Right ventricle myocardium inferior (tissue), 1 donor: ENCODE results near the gene MTCL3. TPM values are rescaled to one million over a fixed set of nuclear protein-coding genes. Genes with fewer than 3 reads are reported as not detected.
"Not testable (repeated sequence)": the region's sequence is repeated elsewhere in the genome, so short reads cannot be mapped to it uniquely, and the experiment has no call there.

Source experiments
- ATAC-seq: fragments of 200-7000 bp; cut with Tn5 transposase; one replicate; pipeline ENCODE4 v1.9.1; 2020; ENCODE audit warnings: mild to moderate bottlenecking, moderate library complexity
- DNase-seq: peaks from one replicate; pipeline ENCODE4 v3.0.0; 2021; ENCODE audit errors: missing footprints
- intact Hi-C: fragments of 100-400 bp; cut with DNase I; formaldehyde crosslinking; loops from one replicate; pipeline ENCODE4 v1.11.0; 2022
- total RNA-seq: library from RNA; stranded (reverse); fragmentation: NEBNext Ultra II Directional; extraction: Animal tissue kit (Norgen Biotek cat#: 25700); gene quantifications from one replicate; pipeline ENCODE4 v1.2.1, GENCODE V29; 2021
- donor health status: DM: no; HTN: yes; CAD: no; lungs with severe emphysema.

The MTCL3 gene

GRCh38 chr6:127451388-127451787 lies 67.7 kb downstream of the MTCL3 start:
- intact Hi-C loops: no loop called here
- DNase-seq (no peak), ATAC-seq (no peak)

DNA sequence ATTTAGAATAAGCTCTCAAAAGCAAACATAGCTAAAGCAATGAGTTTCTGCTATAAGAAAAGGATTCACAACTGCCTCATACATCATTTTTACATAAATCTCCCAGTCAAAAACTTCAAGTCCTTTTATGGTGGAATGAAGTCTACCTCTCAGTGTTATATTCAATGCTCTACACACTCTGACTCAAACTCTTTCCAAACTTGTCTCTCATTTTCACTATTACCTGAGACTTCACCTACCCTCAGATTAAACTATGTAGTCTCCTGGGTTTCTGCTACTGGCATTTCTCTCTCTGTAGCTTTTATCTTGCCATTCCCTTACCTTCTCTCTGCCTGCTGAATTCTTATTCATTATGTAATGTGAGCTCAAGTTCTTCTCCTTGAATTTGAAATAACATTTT lies 71.4 kb downstream of the MTCL3 start:
- DNase-seq (no peak), ATAC-seq (no peak)
- intact Hi-C loops: no loop called here

DNA sequence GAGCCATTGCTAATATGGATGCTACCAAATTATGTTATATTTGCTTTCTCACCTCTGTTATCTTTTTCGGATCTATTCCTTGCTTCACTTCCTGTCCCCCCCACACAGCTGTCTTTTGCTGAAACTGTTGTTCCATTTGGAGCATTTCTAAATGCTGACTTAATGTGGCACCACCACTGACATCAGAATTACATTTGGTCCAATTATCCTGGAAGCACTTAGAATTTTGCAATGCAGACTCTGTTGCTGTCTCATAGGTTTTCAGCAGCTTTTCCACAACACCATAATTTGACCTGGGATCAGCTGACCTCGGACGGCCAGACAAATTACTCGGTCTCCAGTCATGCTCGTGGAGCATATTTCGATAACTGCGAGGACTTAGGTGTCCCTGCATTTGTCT lies 72.8 kb downstream of the MTCL3 start:
- intact Hi-C loops: no loop called here

GRCh38 chr6:127441881-127442280 lies 77.3 kb downstream of the MTCL3 start:
- ATAC-seq (no peak), DNase-seq (no peak)
- intact Hi-C loops: no loop called here

More for the DNA sequence above, 72.8 kb downstream of the MTCL3 start:
- no peak for DNase-seq
- no peak for ATAC-seq

- DNase-seq (no peak), ATAC-seq (no peak)
- intact Hi-C loops: no loop called here
Observed at GRCh38 chr6:127439718-127440117, 79.4 kb downstream of the MTCL3 start.

DNA sequence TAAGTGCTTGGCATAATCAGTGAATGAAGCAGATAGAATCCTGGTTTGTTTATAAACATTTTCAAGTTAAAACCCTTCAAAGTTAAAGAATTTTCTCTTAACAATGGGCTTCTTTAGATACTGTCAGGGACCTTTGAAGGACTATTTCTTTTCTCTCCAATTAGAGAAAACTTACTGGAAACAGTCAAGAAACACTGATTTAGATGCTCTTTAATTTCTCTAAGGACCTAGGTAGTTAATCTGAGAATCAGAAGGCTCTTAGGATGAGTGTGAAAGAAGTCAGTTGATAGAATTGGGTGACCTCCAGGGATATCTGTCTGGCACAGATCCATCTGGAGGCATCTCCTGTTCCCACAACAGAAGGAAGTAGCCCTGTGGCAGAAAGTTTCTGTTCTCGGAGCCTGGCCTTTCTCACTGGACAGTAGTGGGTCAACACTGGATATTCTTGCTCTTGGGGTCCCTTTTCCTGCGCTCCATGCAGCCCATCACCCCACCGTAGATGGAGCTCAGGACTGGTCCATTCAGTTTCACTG lies 82.5 kb downstream of the MTCL3 start:
- ATAC-seq (no peak), DNase-seq (no peak)
- intact Hi-C loops: no loop called here

- no peak for DNase-seq
- intact Hi-C loops: no loop called here
- ATAC-seq: no peak
Observed at GRCh38 chr6:127435626-127436220, 83.4 kb downstream of the MTCL3 start.

- no peak for DNase-seq
- intact Hi-C loops: no loop called here
- no peak for ATAC-seq
Observed at GRCh38 chr6:127434651-127435050, 84.5 kb downstream of the MTCL3 start.

DNA sequence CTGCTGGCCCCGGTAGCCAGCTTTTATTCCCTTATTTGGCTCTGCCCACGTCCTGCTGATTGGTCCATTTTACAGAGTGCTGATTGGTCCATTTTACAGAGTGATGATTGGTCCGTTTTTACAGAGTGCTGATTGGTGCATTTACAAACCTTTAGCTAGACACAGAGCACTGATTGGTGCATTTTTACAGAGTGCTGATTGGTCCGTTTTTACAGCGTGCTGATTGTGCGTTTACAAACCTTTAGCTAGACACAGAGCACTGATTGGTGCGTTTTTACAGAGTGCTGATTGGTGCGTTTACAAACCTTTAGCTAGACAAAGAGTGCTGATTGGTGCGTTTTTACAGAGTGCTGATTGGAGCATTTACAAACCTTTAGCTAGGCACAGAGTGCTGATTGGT lies 90.6 kb downstream of the MTCL3 start:
- DNase-seq, ATAC-seq, intact Hi-C loops: not testable (repeated sequence)

DNA sequence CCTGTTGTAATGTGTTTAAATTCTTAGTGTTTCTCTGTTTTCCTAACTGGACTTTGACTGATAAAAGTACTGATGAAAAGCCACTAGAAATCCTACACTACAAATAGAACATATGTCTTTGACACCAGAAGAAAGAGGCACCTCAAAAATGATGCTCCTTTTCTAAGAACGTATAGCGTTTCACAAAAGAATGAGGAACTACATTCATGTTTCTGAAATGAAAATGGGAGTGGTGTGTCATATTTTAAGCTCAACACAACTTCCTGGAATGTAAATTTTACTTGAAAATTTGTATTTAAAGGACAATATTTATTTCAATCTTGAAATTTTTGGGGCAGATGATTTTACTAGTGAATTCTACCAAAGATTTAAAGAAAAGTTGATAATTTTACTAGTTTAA lies 95.2 kb downstream of the MTCL3 start:
- ATAC-seq: no peak
- intact Hi-C loops: no loop called here
- DNase-seq: no peak

Other genes starting within 250 kb of the MTCL3 start
- 42.7 TPM for gene ECHDC1, start 175.7 kb downstream of the MTCL3 start, total RNA-seq
- gene KIAA0408, start 59.9 kb downstream of the MTCL3 start, total RNA-seq: 3.2 TPM
- gene C6orf58, start 57.8 kb upstream of the MTCL3 start, total RNA-seq: not detected